ENCODE data around the gene LPCAT3. TPM values are rescaled to one million over a fixed set of nuclear protein-coding genes. Genes with fewer than 3 reads are reported as not detected.
A peak's percentile ranks its signal among the peaks of the same experiment; 100 is the strongest.

Gene LPCAT3
- total and polyA plus RNA-seq, 5 donors, result 14.0 to 22.2 (median 17.8) TPM

GRCh38 chr12:6936194-6936635, 82.1 kb downstream of the LPCAT3 start:
- peaks cover 5% of the 10 kb centered on the region for H3K4me1 ChIP-seq (ENCODE audit: control insufficient read depth, insufficient read depth, low read length)
- DNase-seq, result peak in 1 of 3 donors; percentile 25
- no peaks in the 10 kb centered on the region for H3K27me3 ChIP-seq (ENCODE audit: control insufficient read depth, insufficient read depth)
- no peak overlapping the region for H3K4me3 ChIP-seq (ENCODE audit: low read length)
- intact Hi-C loops (cut with DNase I), result no loop called here
- H3K9me3 ChIP-seq (ENCODE audit: control insufficient read depth, low read length), result no peaks in the 10 kb centered on the region
- no peak overlapping the region for H3K27ac ChIP-seq (ENCODE audit: low read length)
- whole genome bisulfite sequencing, result 81% methylated on average over 3 of the region's 3 CpGs
- ATAC-seq, result no peak

- peaks cover 5% of the 10 kb centered on the region for H3K4me1 ChIP-seq (ENCODE audit: control insufficient read depth, insufficient read depth, low read length)
- WGBS, result 43% methylated on average over 14 of the region's 14 CpGs
- DNase-seq, result peak; percentile 31 to 62 (median 61)
- no peaks in the 10 kb centered on the region for H3K9me3 ChIP-seq (ENCODE audit: control insufficient read depth, low read length)
- H3K4me3 ChIP-seq (ENCODE audit: low read length), result no peak overlapping the region
- no peaks in the 10 kb centered on the region for H3K27me3 ChIP-seq (ENCODE audit: control insufficient read depth, insufficient read depth)
- intact Hi-C loops (cut with DNase I), result no loop called here
- ATAC-seq, result no peak
- no peak overlapping the region for H3K27ac ChIP-seq (ENCODE audit: low read length)
These were observed 82.7 kb downstream of the LPCAT3 start for GRCh38 chr12:6935371-6936193.

- H3K27me3 ChIP-seq (ENCODE audit: control insufficient read depth, insufficient read depth), result no peaks in the 10 kb centered on the region
- H3K27ac ChIP-seq (ENCODE audit: low read length), result peak overlapping the region; percentile 73
- ATAC-seq, result peak; percentile 3 to 45
- H3K9me3 ChIP-seq (ENCODE audit: control insufficient read depth, low read length), result no peaks in the 10 kb centered on the region
- 18% methylated on average over 8 of the region's 8 CpGs for WGBS
- intact Hi-C loops (cut with DNase I), result no loop called here
- peaks cover 15% of the 10 kb centered on the region for H3K4me1 ChIP-seq (ENCODE audit: control insufficient read depth, insufficient read depth, low read length)
- no peak overlapping the region for H3K4me3 ChIP-seq (ENCODE audit: low read length)
- peak; percentile 72 to 83 (median 81) for DNase-seq
These were observed 84.2 kb downstream of the LPCAT3 start for GRCh38 chr12:6934110-6934509.

- no peak for ATAC-seq
- DNase-seq, result no peak
- Histone ChIP-seq H3K4me3 (ENCODE audit: low read length) (no peak overlapping the region), H3K4me1 (ENCODE audit: control insufficient read depth, insufficient read depth, low read length) (peaks cover 13% of the 10 kb centered on the region), H3K9me3 (ENCODE audit: control insufficient read depth, low read length) (no peaks in the 10 kb centered on the region), H3K27ac (ENCODE audit: low read length) (no peak overlapping the region), H3K27me3 (ENCODE audit: control insufficient read depth, insufficient read depth) (no peaks in the 10 kb centered on the region)
- WGBS, result 42% methylated on average over 1 of the region's 1 CpG
- intact Hi-C loops (cut with DNase I), result no loop called here
These were observed 85.5 kb downstream of the LPCAT3 start for GRCh38 chr12:6932766-6933165.

- Histone ChIP-seq H3K4me1 (ENCODE audit: control insufficient read depth, insufficient read depth, low read length) (peaks cover 18% of the 10 kb centered on the region), H3K27ac (ENCODE audit: low read length) (peak overlapping the region; percentile 49), H3K9me3 (ENCODE audit: control insufficient read depth, low read length) (no peaks in the 10 kb centered on the region), H3K4me3 (ENCODE audit: low read length) (peak overlapping the region; percentile 99), H3K27me3 (ENCODE audit: control insufficient read depth, insufficient read depth) (no peaks in the 10 kb centered on the region)
- intact Hi-C loops (cut with DNase I), result no loop called here
- ATAC-seq (no peak), DNase-seq (peak in 2 of 3 donors; percentile 39)
- WGBS, result 40% methylated on average over 7 of the region's 7 CpGs
These were observed 88.5 kb downstream of the LPCAT3 start for GRCh38 chr12:6929466-6930452.

- Histone ChIP-seq H3K27ac (ENCODE audit: low read length) (peak overlapping the region; percentile 49), H3K27me3 (ENCODE audit: control insufficient read depth, insufficient read depth) (no peaks in the 10 kb centered on the region), H3K9me3 (ENCODE audit: control insufficient read depth, low read length) (no peaks in the 10 kb centered on the region), H3K4me1 (ENCODE audit: control insufficient read depth, insufficient read depth, low read length) (peaks cover 18% of the 10 kb centered on the region), H3K4me3 (ENCODE audit: low read length) (peak overlapping the region; percentile 99)
- no peak for ATAC-seq
- 4% methylated on average over 19 of the region's 19 CpGs for WGBS
- DNase-seq, result peak in 2 of 3 donors; percentile 25 to 47
- intact Hi-C loops (cut with DNase I), result no loop called here
These were observed 89.4 kb downstream of the LPCAT3 start for GRCh38 chr12:6928703-6929407.

- Histone ChIP-seq H3K4me3 (ENCODE audit: low read length) (peak overlapping the region; percentile 99), H3K9me3 (ENCODE audit: control insufficient read depth, low read length) (no peaks in the 10 kb centered on the region), H3K27ac (ENCODE audit: low read length) (peak overlapping the region; percentile 100), H3K4me1 (ENCODE audit: control insufficient read depth, insufficient read depth, low read length) (peaks cover 18% of the 10 kb centered on the region), H3K27me3 (ENCODE audit: control insufficient read depth, insufficient read depth) (no peaks in the 10 kb centered on the region)
- WGBS, result under 1% methylated on average over 60 of the region's 79 CpGs
- ATAC-seq (no peak), DNase-seq (peak in 2 of 3 donors; percentile 48 to 72)
- intact Hi-C loops (cut with DNase I), result no loop called here
These were observed 90.1 kb downstream of the LPCAT3 start for GRCh38 chr12:6928022-6928702.

GRCh38 chr12:6927379-6928021, 90.8 kb downstream of the LPCAT3 start, which contains the start of gene ATN1:
TSS of gene ATN1 (plus strand) at chr12:6927959. CDS start at chr12:6934002, 6,043 bp downstream.
- under 1% methylated on average over 66 of the region's 66 CpGs for WGBS
- DNase-seq, result peak; percentile 87 to 95 (median 93)

More at GRCh38 chr12:6927379-6928021, 90.8 kb downstream of the LPCAT3 start, which contains the start of gene ATN1:
- Histone ChIP-seq H3K4me1 (ENCODE audit: control insufficient read depth, insufficient read depth, low read length) (peaks cover 18% of the 10 kb centered on the region), H3K27me3 (ENCODE audit: control insufficient read depth, insufficient read depth) (no peaks in the 10 kb centered on the region), H3K9me3 (ENCODE audit: control insufficient read depth, low read length) (no peaks in the 10 kb centered on the region), H3K4me3 (ENCODE audit: low read length) (peak within 1 kb of the TSS; percentile 99), H3K27ac (ENCODE audit: low read length) (peak within 1 kb of the TSS; percentile 100)
- peak; percentile 56 to 70 for ATAC-seq
- intact Hi-C loops (cut with DNase I), result loop anchor here in 1 of 4 donors (2.0 kb wide), 1 partner anchor 17 kb away; the partner anchor contains the start of gene C12orf57
